PC-9 (cell line): Measurements from ENCODE around the gene DNAH6. TPM values are rescaled to one million over a fixed set of nuclear protein-coding genes. Genes with fewer than 3 reads are reported as not detected.

Experiments used
- BruUV-seq: library from RNA; stranded (reverse); fragments of 400-500 nt; replicated peaks from 2 replicates; lab custom pipeline; 2021; lab: Mats Ljungman, UMichigan
- CTCF ChIA-PET: fragments of 300-600 bp; sonication (Branson Sonifier 250); formaldehyde crosslinking; loops from one replicate; lab custom pipeline; 2022; ENCODE audit warnings: antibody characterized with exemption; lab: Charles Lee
- POLR2A ChIA-PET: fragments of 300-600 bp; sonication (Branson Sonifier 250); formaldehyde crosslinking; loops from one replicate; lab custom pipeline; 2022; ENCODE audit warnings: antibody characterized with exemption; ENCODE audit not compliant: unreplicated experiment; lab: Charles Lee
- DNase-seq, 2 experiments: peaks; one replicate each; pipeline versions ENCODE4 v3.0.0 to v3.0.0-alpha.2; 2015 to 2022; ENCODE audit warnings: mixed read lengths in 1 of 2
- H2AFZ ChIP-seq: fragments of 200-600 bp; sonication (generic); 2 replicates; pipeline ENCODE4 v1.8.1; 2017; ENCODE audit warnings: antibody characterized with exemption
- H3F3A ChIP-seq: fragments of 200-600 bp; sonication (generic); 2 replicates; pipeline ENCODE4 v1.8.1; 2017; ENCODE audit warnings: antibody characterized with exemption, mild to moderate bottlenecking, low read depth; ENCODE audit not compliant: insufficient read depth
- H3K27ac ChIP-seq: fragments of 200-600 bp; sonication (generic); 2 replicates; pipeline ENCODE4 v1.6.1; 2016; ENCODE audit warnings: mixed run types
- H3K27me3 ChIP-seq: fragments of 200-600 bp; sonication (generic); 2 replicates; pipeline ENCODE4 v1.6.1; 2016; ENCODE audit warnings: low read depth, mixed run types; ENCODE audit not compliant: insufficient read depth
- H3K36me3 ChIP-seq: fragments of 200-600 bp; sonication (generic); 2 replicates; pipeline ENCODE4 v1.6.1; 2016; ENCODE audit warnings: low read depth, mixed run types
- H3K4me1 ChIP-seq: fragments of 200-600 bp; sonication (generic); replicated peaks from 2 replicates; pipeline ENCODE4 v1.6.1; 2016; ENCODE audit warnings: mixed run types; ENCODE audit not compliant: insufficient read depth
- H3K4me2 ChIP-seq: fragments of 200-600 bp; sonication (generic); 2 replicates; pipeline ENCODE4 v1.6.1; 2017; ENCODE audit warnings: mixed run types
- H3K4me3 ChIP-seq: fragments of 200-600 bp; sonication (generic); 2 replicates; pipeline ENCODE4 v1.6.1; 2016; ENCODE audit warnings: mixed run types
- H3K79me2 ChIP-seq: fragments of 200-600 bp; sonication (generic); 2 replicates; pipeline ENCODE4 v1.6.1; 2017; ENCODE audit warnings: low read depth, mixed run types
- H3K9me2 ChIP-seq: fragments of 200-600 bp; sonication (generic); 2 replicates; pipeline ENCODE4 v1.8.1; 2017; ENCODE audit warnings: mild to moderate bottlenecking; ENCODE audit not compliant: insufficient read depth
- H3K9me3 ChIP-seq: fragments of 200-600 bp; sonication (generic); 2 replicates; pipeline ENCODE4 v1.8.1; 2016; ENCODE audit warnings: low read depth; ENCODE audit not compliant: insufficient read depth
- H4K20me1 ChIP-seq: fragments of 200-600 bp; sonication (generic); 2 replicates; pipeline ENCODE4 v1.8.1; 2017; ENCODE audit not compliant: insufficient read depth
- EZH2 ChIP-seq: fragments of 200-600 bp; sonication (generic); IDR thresholded peaks from 2 replicates; pipeline ENCODE4 v1.8.0; 2017; ENCODE audit warnings: antibody characterized with exemption, low read depth
- intact Hi-C: fragments of 100-400 bp; cut with micrococcal nuclease; formaldehyde crosslinking; loops from one replicate; pipeline ENCODE4 v1.10.0; 2022; ENCODE audit not compliant: unreplicated experiment
- total RNA-seq: library from RNA; stranded (reverse); gene quantifications from 2 replicates; pipeline ENCODE4 v1.2.3, GENCODE V29; 2021
- TF ChIP-seq, protein P1 (sequence below): fragments of 200-600 bp; sonication (generic); conservative IDR thresholded peaks from 2 replicates; pipeline ENCODE4 v1.6.1; 2017; ENCODE audit warnings: mixed run types, antibody characterized with exemption, mild to moderate bottlenecking, moderate library complexity

The DNAH6 gene
- total RNA-seq, 1 experiment from 2014 or later: not detected

- intact Hi-C loops: no loop called here
- DNase-seq: no peak
- H3K9me3 ChIP-seq: no peaks in the 10 kb centered on the region
- no peaks in the 10 kb centered on the region for H3K79me2 ChIP-seq
- H2AFZ ChIP-seq: no peak overlapping the region
- H3K4me2 ChIP-seq: no peak overlapping the region
- no peaks in the 10 kb centered on the region for H3K4me1 ChIP-seq
- no peaks in the 10 kb centered on the region for H3F3A ChIP-seq
- ChIA-PET POLR2A (no interaction called here), CTCF (no interaction called here)
- no peak overlapping the region for H3K4me3 ChIP-seq
- H3K36me3 ChIP-seq: no peaks in the 10 kb centered on the region
- TF ChIP-seq, protein P1, sequence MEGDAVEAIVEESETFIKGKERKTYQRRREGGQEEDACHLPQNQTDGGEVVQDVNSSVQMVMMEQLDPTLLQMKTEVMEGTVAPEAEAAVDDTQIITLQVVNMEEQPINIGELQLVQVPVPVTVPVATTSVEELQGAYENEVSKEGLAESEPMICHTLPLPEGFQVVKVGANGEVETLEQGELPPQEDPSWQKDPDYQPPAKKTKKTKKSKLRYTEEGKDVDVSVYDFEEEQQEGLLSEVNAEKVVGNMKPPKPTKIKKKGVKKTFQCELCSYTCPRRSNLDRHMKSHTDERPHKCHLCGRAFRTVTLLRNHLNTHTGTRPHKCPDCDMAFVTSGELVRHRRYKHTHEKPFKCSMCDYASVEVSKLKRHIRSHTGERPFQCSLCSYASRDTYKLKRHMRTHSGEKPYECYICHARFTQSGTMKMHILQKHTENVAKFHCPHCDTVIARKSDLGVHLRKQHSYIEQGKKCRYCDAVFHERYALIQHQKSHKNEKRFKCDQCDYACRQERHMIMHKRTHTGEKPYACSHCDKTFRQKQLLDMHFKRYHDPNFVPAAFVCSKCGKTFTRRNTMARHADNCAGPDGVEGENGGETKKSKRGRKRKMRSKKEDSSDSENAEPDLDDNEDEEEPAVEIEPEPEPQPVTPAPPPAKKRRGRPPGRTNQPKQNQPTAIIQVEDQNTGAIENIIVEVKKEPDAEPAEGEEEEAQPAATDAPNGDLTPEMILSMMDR: no peak
- no peak for TF ChIP-seq EZH2
- no peaks in the 10 kb centered on the region for H3K9me2 ChIP-seq
- no peak overlapping the region for H3K27ac ChIP-seq
- H4K20me1 ChIP-seq: no peaks in the 10 kb centered on the region
- no TSS peak for BruUV-seq
- peaks cover 58% of the 10 kb centered on the region for H3K27me3 ChIP-seq
Measured at GRCh38 chr2:84817239-84817655, 300.9 kb downstream of the DNAH6 start.

DNA sequence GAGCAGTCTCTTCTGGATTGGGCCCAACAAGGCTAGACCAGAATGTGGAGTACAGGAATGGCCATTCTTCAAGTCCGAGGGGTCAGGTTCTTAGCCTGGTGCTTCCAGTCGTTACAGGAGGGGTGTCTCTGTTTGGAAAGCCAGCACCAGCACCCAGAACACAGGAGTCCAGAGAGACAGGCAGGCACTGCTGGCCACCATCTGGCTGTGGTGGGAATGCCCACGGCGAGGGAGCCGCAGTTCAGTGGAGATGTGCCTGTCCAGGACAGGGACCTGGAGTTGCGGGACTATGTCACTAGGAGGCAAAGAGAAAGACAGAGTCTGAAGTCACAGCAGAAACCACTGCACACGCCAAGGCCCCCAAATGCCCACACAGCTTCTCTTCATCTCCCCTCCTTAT, 305.5 kb downstream of the DNAH6 start:
- peaks cover 71% of the 10 kb centered on the region for H3K27me3 ChIP-seq
- H3K36me3 ChIP-seq: no peaks in the 10 kb centered on the region
- H3K4me1 ChIP-seq: no peaks in the 10 kb centered on the region
- H3K4me3 ChIP-seq: no peak overlapping the region
- no peak overlapping the region for H3K4me2 ChIP-seq
- no peaks in the 10 kb centered on the region for H3F3A ChIP-seq
- no peak overlapping the region for H2AFZ ChIP-seq
- ChIA-PET POLR2A (no interaction called here), CTCF (no interaction called here)
- no peaks in the 10 kb centered on the region for H4K20me1 ChIP-seq
- no peak for DNase-seq
- BruUV-seq: no TSS peak
- intact Hi-C loops: no loop called here
- H3K27ac ChIP-seq: no peak overlapping the region
- no peak for TF ChIP-seq EZH2
- TF ChIP-seq, protein P1: no peak
- no peaks in the 10 kb centered on the region for H3K9me3 ChIP-seq
- H3K9me2 ChIP-seq: no peaks in the 10 kb centered on the region
- no peaks in the 10 kb centered on the region for H3K79me2 ChIP-seq

DNA sequence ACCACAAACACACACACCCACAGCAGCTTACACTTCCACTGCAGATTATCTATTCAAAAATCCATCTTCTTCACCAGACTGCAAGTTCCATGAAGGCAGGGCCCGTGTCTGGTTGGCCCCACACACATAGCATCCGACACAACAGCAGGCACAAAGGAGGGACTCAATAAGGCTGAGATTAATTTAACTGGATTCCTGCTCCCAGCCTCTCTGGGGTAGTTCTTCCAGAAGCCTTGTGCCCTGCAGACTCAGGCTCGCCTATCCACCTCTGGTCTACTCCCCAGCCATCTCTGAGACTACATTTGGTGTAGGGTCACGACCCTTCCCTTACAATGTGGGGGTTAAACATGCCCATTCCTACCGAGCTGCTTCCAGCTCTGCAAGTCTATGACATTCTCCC, 306.9 kb downstream of the DNAH6 start:
- Histone ChIP-seq H3K27ac (no peak overlapping the region), H3K9me3 (no peaks in the 10 kb centered on the region), H3K4me3 (no peak overlapping the region), H3K36me3 (no peaks in the 10 kb centered on the region), H3K27me3 (peaks cover 64% of the 10 kb centered on the region), H3K9me2 (no peaks in the 10 kb centered on the region), H3K4me2 (no peak overlapping the region), H3K4me1 (no peaks in the 10 kb centered on the region), H3K79me2 (no peaks in the 10 kb centered on the region), H2AFZ (no peak overlapping the region), H3F3A (no peaks in the 10 kb centered on the region), H4K20me1 (no peaks in the 10 kb centered on the region)
- ChIA-PET CTCF (no interaction called here), POLR2A (no interaction called here)
- BruUV-seq: no TSS peak
- no peak for TF ChIP-seq EZH2
- TF ChIP-seq, protein P1: no peak
- DNase-seq: no peak
- intact Hi-C loops: no loop called here
